PC-3 (cell line): ENCODE results near the gene RGS12. TPM values are rescaled to one million over a fixed set of nuclear protein-coding genes. Genes with fewer than 3 reads are reported as not detected.

Experiments
- ATAC-seq: fragments of 200-7000 bp; cut with Tn5 transposase; 2 replicates; pipeline ENCODE4 v1.9.1; 2020; ENCODE audit warnings: mild to moderate bottlenecking, moderate library complexity
- BruUV-seq: library from RNA; stranded (reverse); fragments of 400-500 nt; replicated peaks from 2 replicates; lab custom pipeline; 2021; lab: Mats Ljungman, UMichigan
- CTCF ChIA-PET: fragments of 300-600 bp; sonication (Branson Sonifier 250); formaldehyde crosslinking; loops from one replicate; lab custom pipeline; 2022; ENCODE audit warnings: antibody characterized with exemption; lab: Charles Lee
- POLR2A ChIA-PET: fragments of 300-600 bp; sonication (Branson Sonifier 250); formaldehyde crosslinking; loops from one replicate; lab custom pipeline; 2022; ENCODE audit warnings: antibody characterized with exemption; ENCODE audit not compliant: unreplicated experiment; lab: Charles Lee
- DNase-seq: peaks from one replicate; pipeline ENCODE4 v3.0.0-alpha.2; 2015
- H2AFZ ChIP-seq: fragments of 300-600 bp; sonication (generic); 2 replicates; pipeline ENCODE4 v1.6.0; 2016; ENCODE audit warnings: antibody characterized with exemption, low read length
- H3F3A ChIP-seq: fragments of 300-600 bp; sonication (generic); one replicate; pipeline ENCODE4 v1.6.0; 2017; ENCODE audit warnings: antibody characterized with exemption, low read length, control low read depth, mild to moderate bottlenecking; ENCODE audit not compliant: unreplicated experiment
- H3K27ac ChIP-seq: fragments of 300-600 bp; sonication (generic); 2 replicates; pipeline ENCODE4 v1.5.1; 2016; ENCODE audit warnings: mild to moderate bottlenecking, low read length
- H3K27me3 ChIP-seq: fragments of 300-600 bp; sonication (generic); 2 replicates; pipeline ENCODE4 v1.6.1; 2016; ENCODE audit warnings: low read length, mixed read lengths
- H3K36me3 ChIP-seq: fragments of 300-600 bp; sonication (generic); 2 replicates; pipeline ENCODE4 v1.6.1; 2016; ENCODE audit warnings: low read depth, mixed run types, low read length, mixed read lengths
- H3K4me1 ChIP-seq: fragments of 300-600 bp; sonication (generic); 2 replicates; pipeline ENCODE4 v1.5.1; 2016; ENCODE audit warnings: low read length; ENCODE audit not compliant: insufficient read depth
- H3K4me2 ChIP-seq: fragments of 300-600 bp; sonication (generic); 2 replicates; pipeline ENCODE4 v1.6.0; 2016; ENCODE audit warnings: low read length
- H3K4me3 ChIP-seq: fragments of 300-600 bp; sonication (generic); 2 replicates; pipeline ENCODE4 v1.5.1; 2016; ENCODE audit warnings: mild to moderate bottlenecking, low read length, mixed read lengths
- H3K79me2 ChIP-seq: fragments of 300-600 bp; sonication (generic); 2 replicates; pipeline ENCODE4 v1.6.1; 2017; ENCODE audit warnings: low read length, mixed read lengths
- H3K9ac ChIP-seq: fragments of 300-600 bp; sonication (generic); 2 replicates; pipeline ENCODE4 v1.6.0; 2016; ENCODE audit warnings: mild to moderate bottlenecking, low read length
- H3K9me2 ChIP-seq: fragments of 300-600 bp; sonication (generic); replicated peaks from 2 replicates; pipeline ENCODE4 v1.6.1; 2016; ENCODE audit warnings: mixed run types, low read length, mixed read lengths
- H3K9me3 ChIP-seq: fragments of 300-600 bp; sonication (generic); 2 replicates; pipeline ENCODE4 v1.6.1; 2016; ENCODE audit warnings: low read length, mixed read lengths
- H4K20me1 ChIP-seq: fragments of 300-600 bp; sonication (generic); 2 replicates; pipeline ENCODE4 v1.6.1; 2016; ENCODE audit warnings: low read length, mixed read lengths
- CTCF ChIP-seq: fragments of 300-600 bp; sonication (generic); conservative IDR thresholded peaks from 2 replicates; pipeline ENCODE4 v1.5.1; 2017; ENCODE audit warnings: antibody characterized with exemption, low read depth, mild to moderate bottlenecking, low read length
- EZH2 ChIP-seq: fragments of 300-600 bp; sonication (generic); IDR thresholded peaks from one replicate; pipeline ENCODE4 v1.6.1; 2017; ENCODE audit warnings: antibody characterized with exemption, mild to moderate bottlenecking, low read length; ENCODE audit not compliant: unreplicated experiment
- EZH2phosphoT487 ChIP-seq: fragments of 300-600 bp; sonication (generic); IDR thresholded peaks from 2 replicates; pipeline ENCODE4 v1.6.1; 2018; ENCODE audit warnings: mild to moderate bottlenecking, antibody characterized with exemption, low read length, borderline replicate concordance
- intact Hi-C: fragments of 100-400 bp; cut with micrococcal nuclease; formaldehyde crosslinking; loops from 2 replicates; pipeline ENCODE4 v1.9.0; 2023
- total RNA-seq: library from RNA; depleted of rRNA; stranded (reverse); fragments of >200 nt; gene quantifications from 2 replicates; pipeline ENCODE4 v1.2.3, GENCODE V29; 2014

RGS12 gene
- total RNA-seq, 1 experiment from 2014 or later = 10.3 TPM

DNA sequence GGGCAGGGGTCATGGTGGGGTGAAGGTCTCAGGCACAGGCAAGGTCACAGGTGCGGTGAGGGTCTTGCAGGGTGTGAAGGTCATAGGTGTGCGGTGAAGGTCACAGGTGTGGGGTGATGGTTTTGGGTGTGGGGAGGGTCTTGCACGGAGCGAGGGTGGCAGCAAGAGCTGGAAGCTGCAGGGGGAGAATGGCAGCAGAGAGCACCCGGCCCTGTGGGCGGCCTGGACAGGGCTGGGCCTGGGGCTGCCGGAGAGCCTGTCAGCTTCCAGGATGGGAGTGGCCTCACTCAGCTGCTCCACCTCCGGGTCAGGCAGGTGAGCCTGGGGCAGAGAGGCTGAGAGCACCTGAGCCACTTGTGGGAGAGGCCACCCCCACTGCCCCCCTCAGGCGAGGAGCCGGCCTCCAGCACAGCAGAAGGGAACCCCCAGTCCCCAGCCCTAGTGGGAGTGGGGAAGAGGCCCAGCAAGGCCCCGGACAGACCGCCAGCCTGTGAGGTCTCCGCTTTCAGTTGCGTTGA lies 42.3 kb upstream of the RGS12 start:
- no peaks in the 10 kb centered on the region for H3K36me3 ChIP-seq
- no peak overlapping the region for H3K9ac ChIP-seq
- H3K79me2 ChIP-seq = no peaks in the 10 kb centered on the region
- no peak overlapping the region for H3K27ac ChIP-seq
- H3K9me3 ChIP-seq = no peaks in the 10 kb centered on the region
- no peaks in the 10 kb centered on the region for H3K4me1 ChIP-seq
- no TSS peak for BruUV-seq
- H3K27me3 ChIP-seq = no peaks in the 10 kb centered on the region
- no peak overlapping the region for H2AFZ ChIP-seq
- ChIA-PET POLR2A (no interaction called here), CTCF (no interaction called here)
- TF ChIP-seq EZH2phosphoT487 (no peak), EZH2 (no peak), CTCF (no peak)
- H4K20me1 ChIP-seq = no peaks in the 10 kb centered on the region
- H3K4me3 ChIP-seq = no peak overlapping the region
- intact Hi-C loops = no loop called here
- ATAC-seq (no peak), DNase-seq (no peak)
- no peaks in the 10 kb centered on the region for H3K9me2 ChIP-seq
- H3K4me2 ChIP-seq = no peak overlapping the region
- H3F3A ChIP-seq = no peaks in the 10 kb centered on the region

GRCh38 chr4:3250956-3251690 lies 41.7 kb upstream of the RGS12 start:
- Histone ChIP-seq H3K4me2 (no peak overlapping the region), H3K4me1 (peaks cover 3% of the 10 kb centered on the region), H3K4me3 (no peak overlapping the region), H4K20me1 (no peaks in the 10 kb centered on the region), H3K36me3 (no peaks in the 10 kb centered on the region), H3K79me2 (no peaks in the 10 kb centered on the region), H2AFZ (no peak overlapping the region), H3K9me2 (no peaks in the 10 kb centered on the region), H3K9me3 (no peaks in the 10 kb centered on the region), H3K27ac (no peak overlapping the region), H3K27me3 (no peaks in the 10 kb centered on the region), H3K9ac (no peak overlapping the region), H3F3A (no peaks in the 10 kb centered on the region)
- intact Hi-C loops = no loop called here
- CTCF ChIA-PET = no interaction called here
- ATAC-seq (no peak), DNase-seq (no peak)
- POLR2A ChIA-PET = no interaction called here
- no TSS peak for BruUV-seq
- TF ChIP-seq EZH2 (no peak), EZH2phosphoT487 (no peak), CTCF (no peak)

- no peaks in the 10 kb centered on the region for H3K9me2 ChIP-seq
- DNase-seq (no peak), ATAC-seq (no peak)
- ChIA-PET CTCF (no interaction called here), POLR2A (no interaction called here)
- H3K9ac ChIP-seq = no peak overlapping the region
- intact Hi-C loops = no loop called here
- no peaks in the 10 kb centered on the region for H3K9me3 ChIP-seq
- H3K4me1 ChIP-seq = peaks cover 10% of the 10 kb centered on the region
- H4K20me1 ChIP-seq = no peaks in the 10 kb centered on the region
- H3K4me3 ChIP-seq = no peak overlapping the region
- H3K36me3 ChIP-seq = no peaks in the 10 kb centered on the region
- no peaks in the 10 kb centered on the region for H3F3A ChIP-seq
- BruUV-seq = no TSS peak
- TF ChIP-seq EZH2phosphoT487 = no peak
- TF ChIP-seq CTCF = no peak
- TF ChIP-seq EZH2 = no peak
- no peaks in the 10 kb centered on the region for H3K27me3 ChIP-seq
- no peaks in the 10 kb centered on the region for H3K79me2 ChIP-seq
- H2AFZ ChIP-seq = no peak overlapping the region
- H3K27ac ChIP-seq = no peak overlapping the region
- H3K4me2 ChIP-seq = no peak overlapping the region
Measured at GRCh38 chr4:3251691-3252479, 40.9 kb upstream of the RGS12 start.
